Keratinocyte (primary cell): ENCODE data around the gene HDAC8. TPM values are rescaled to one million over a fixed set of nuclear protein-coding genes. Genes with fewer than 3 reads are reported as not detected.

ENCODE experiments used
- DNase-seq: peaks from one replicate; pipeline ENCODE4 v3.0.0-alpha.2; 2011; ENCODE audit warnings: low read depth, missing footprints, low spot score
- FAIRE-seq: peaks from 2 replicates; lab custom pipeline; 2011; peaks lifted over from hg19 to GRCh38; lab: Jason Lieb, UNC
- H2AFZ ChIP-seq: 2 replicates; pipeline ENCODE4 v1.6.0; 2012; ENCODE audit warnings: low read length, control low read depth, inconsistent platforms; ENCODE audit not compliant: control insufficient read depth
- H3K27ac ChIP-seq: 2 replicates; pipeline ENCODE4 v1.5.1; 2011; ENCODE audit warnings: low read length; ENCODE audit not compliant: control insufficient read depth, insufficient read depth
- H3K27me3 ChIP-seq: 3 replicates; pipeline ENCODE4 v1.6.0; 2011; ENCODE audit warnings: low read length; ENCODE audit not compliant: control insufficient read depth, insufficient read depth; ENCODE audit errors: extremely low read depth
- H3K36me3 ChIP-seq, 2 experiments: 2 replicates in 1 of 2; 3 replicates in 1 of 2; pipeline ENCODE4 v1.5.1; 2011; ENCODE audit warnings: low read length in 2 of 2, mild to moderate bottlenecking in 1 of 2; ENCODE audit not compliant: control insufficient read depth in 2 of 2, insufficient read depth in 2 of 2; ENCODE audit errors: extremely low read depth in 1 of 2
- H3K4me1 ChIP-seq: 3 replicates; pipeline ENCODE4 v1.5.1; 2011; ENCODE audit warnings: low read length; ENCODE audit not compliant: control insufficient read depth, insufficient read depth; ENCODE audit errors: extremely low read depth
- H3K4me2 ChIP-seq: 3 replicates; pipeline ENCODE4 v1.6.0; 2011; ENCODE audit warnings: low read depth, low read length; ENCODE audit not compliant: control insufficient read depth, insufficient read depth; ENCODE audit errors: extremely low read depth
- H3K4me3 ChIP-seq, 3 experiments: fragments of 200-600 bp in 1 of 3; sonication (generic) in 1 of 3; 2 replicates in 2 of 3; 3 replicates in 1 of 3; pipeline ENCODE4 v1.5.1; 2011 to 2016; ENCODE audit warnings: low read length in 3 of 3, mild to moderate bottlenecking in 3 of 3, control low read depth in 2 of 3, inconsistent platforms in 1 of 3, low read depth in 1 of 3, mixed read lengths in 1 of 3, mixed run types in 1 of 3, moderate library complexity in 1 of 3; ENCODE audit not compliant: control insufficient read depth in 2 of 3, insufficient read depth in 2 of 3; ENCODE audit errors: extremely low read depth in 1 of 3
- H3K79me2 ChIP-seq: 2 replicates; pipeline ENCODE4 v1.6.0; 2012; ENCODE audit warnings: low read length; ENCODE audit not compliant: control insufficient read depth, insufficient read depth
- H3K9ac ChIP-seq: 3 replicates; pipeline ENCODE4 v1.6.0; 2011; ENCODE audit warnings: low read length; ENCODE audit not compliant: control insufficient read depth, insufficient read depth; ENCODE audit errors: extremely low read depth
- H3K9me1 ChIP-seq: 3 replicates; pipeline ENCODE4 v1.6.0; 2011; ENCODE audit warnings: low read length; ENCODE audit not compliant: control insufficient read depth, insufficient read depth; ENCODE audit errors: extremely low read depth
- H3K9me3 ChIP-seq: 2 replicates; pipeline ENCODE4 v1.5.1; 2012; ENCODE audit warnings: low read depth, low read length; ENCODE audit not compliant: control insufficient read depth
- H4K20me1 ChIP-seq: 3 replicates; pipeline ENCODE4 v1.6.0; 2011; ENCODE audit warnings: low read length; ENCODE audit not compliant: control insufficient read depth, insufficient read depth; ENCODE audit errors: extremely low read depth
- EZH2 ChIP-seq: IDR thresholded peaks from one replicate; pipeline ENCODE4 v1.6.1; 2012; ENCODE audit warnings: inconsistent platforms, mild to moderate bottlenecking, low read length, moderate library complexity
- dilution Hi-C: fragments of 300-500 bp; cut with MboI; formaldehyde crosslinking; loops from one replicate; pipeline ENCODE4 v1.7.0; 2020; ENCODE audit warnings: low sequenced_read_pairs; ENCODE audit not compliant: extremely low pct_ligation_motif_present
- polyA plus RNA-seq, 5 experiments: library from polyadenylated mRNA; depleted of rRNA in 3 of 5; stranded (reverse) in 3 of 5; stranded (forward) in 1 of 5; unstranded in 1 of 5; fragments of >200 nt; gene quantifications; 1 replicate in 1 of 5; 2 replicates in 3 of 5; 3 replicates in 1 of 5; pipeline versions ENCODE4 v1.2.1 to v1.2.3, GENCODE V29; 2011 to 2012; ENCODE audit warnings: missing spikeins in 2 of 5, low read depth in 1 of 5, low replicate concordance in 1 of 5
- TF ChIP-seq, protein P1 (sequence below), 3 experiments: IDR thresholded peaks in 1 of 3; conservative IDR thresholded peaks in 1 of 3; optimal IDR thresholded peaks in 1 of 3; 2 replicates in 2 of 3; 3 replicates in 1 of 3; pipeline versions ENCODE3 to v1.5.1; 2011; ENCODE audit warnings: low read length in 3 of 3, mild to moderate bottlenecking in 3 of 3, moderate library complexity in 2 of 3, control low read depth in 1 of 3, inconsistent platforms in 1 of 3; ENCODE audit not compliant: insufficient read depth in 2 of 3; ENCODE audit errors: extremely low read depth in 1 of 3

Gene HDAC8
- polyA plus RNA-seq, 1 donor (not counting 4 experiments of a cell fraction or from before 2014, with no cell fraction given): 27.3 TPM

DNA sequence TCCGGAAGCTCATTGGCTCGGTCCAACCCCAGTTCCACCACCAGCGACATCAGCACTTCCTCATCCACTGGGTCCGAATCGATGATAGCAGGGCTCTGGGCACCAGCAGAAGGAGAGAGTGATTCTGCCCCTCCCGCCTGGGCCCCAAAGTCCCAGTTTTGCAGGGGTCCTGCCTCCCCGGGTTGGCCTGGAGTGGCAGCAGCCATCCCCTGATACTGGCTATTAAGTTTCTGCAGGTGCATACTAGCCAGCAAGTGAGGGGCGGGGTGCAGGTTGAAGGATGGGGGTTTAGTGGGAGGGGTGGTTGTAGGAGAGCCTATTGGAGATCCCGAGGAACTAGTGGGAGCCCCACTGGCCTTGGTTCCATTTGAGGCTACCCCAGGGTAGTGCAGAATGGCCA is 270.9 kb downstream of the HDAC8 start:
- H3K9me3 ChIP-seq: no peaks in the 10 kb centered on the region
- H3K9me1 ChIP-seq: no peaks in the 10 kb centered on the region
- H3K27me3 ChIP-seq: peaks cover 87% of the 10 kb centered on the region
- FAIRE-seq: no peak
- no peak overlapping the region for H3K9ac ChIP-seq
- H3K27ac ChIP-seq: no peak overlapping the region
- no peak overlapping the region for H3K4me2 ChIP-seq
- no peak for DNase-seq
- TF ChIP-seq, protein P1, sequence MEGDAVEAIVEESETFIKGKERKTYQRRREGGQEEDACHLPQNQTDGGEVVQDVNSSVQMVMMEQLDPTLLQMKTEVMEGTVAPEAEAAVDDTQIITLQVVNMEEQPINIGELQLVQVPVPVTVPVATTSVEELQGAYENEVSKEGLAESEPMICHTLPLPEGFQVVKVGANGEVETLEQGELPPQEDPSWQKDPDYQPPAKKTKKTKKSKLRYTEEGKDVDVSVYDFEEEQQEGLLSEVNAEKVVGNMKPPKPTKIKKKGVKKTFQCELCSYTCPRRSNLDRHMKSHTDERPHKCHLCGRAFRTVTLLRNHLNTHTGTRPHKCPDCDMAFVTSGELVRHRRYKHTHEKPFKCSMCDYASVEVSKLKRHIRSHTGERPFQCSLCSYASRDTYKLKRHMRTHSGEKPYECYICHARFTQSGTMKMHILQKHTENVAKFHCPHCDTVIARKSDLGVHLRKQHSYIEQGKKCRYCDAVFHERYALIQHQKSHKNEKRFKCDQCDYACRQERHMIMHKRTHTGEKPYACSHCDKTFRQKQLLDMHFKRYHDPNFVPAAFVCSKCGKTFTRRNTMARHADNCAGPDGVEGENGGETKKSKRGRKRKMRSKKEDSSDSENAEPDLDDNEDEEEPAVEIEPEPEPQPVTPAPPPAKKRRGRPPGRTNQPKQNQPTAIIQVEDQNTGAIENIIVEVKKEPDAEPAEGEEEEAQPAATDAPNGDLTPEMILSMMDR (optimal IDR thresholded peaks at IDR 0.05 in 1 of 3, IDR thresholded peaks at IDR 0.05 in 1 of 3, conservative IDR thresholded peaks at IDR 0.05 in 1 of 3; ENCODE audit: extremely low read depth in 1 of 3, insufficient read depth in 2 of 3, low read length in 3 of 3): no peak
- no peak for TF ChIP-seq EZH2
- H3K79me2 ChIP-seq: no peaks in the 10 kb centered on the region
- H4K20me1 ChIP-seq: peaks cover 2% of the 10 kb centered on the region
- no peak overlapping the region for H3K4me3 ChIP-seq
- H3K4me1 ChIP-seq: peaks cover 4% of the 10 kb centered on the region
- no peaks in the 10 kb centered on the region for H3K36me3 ChIP-seq
- dilution Hi-C loops: no loop called here
- no peak overlapping the region for H2AFZ ChIP-seq

DNA sequence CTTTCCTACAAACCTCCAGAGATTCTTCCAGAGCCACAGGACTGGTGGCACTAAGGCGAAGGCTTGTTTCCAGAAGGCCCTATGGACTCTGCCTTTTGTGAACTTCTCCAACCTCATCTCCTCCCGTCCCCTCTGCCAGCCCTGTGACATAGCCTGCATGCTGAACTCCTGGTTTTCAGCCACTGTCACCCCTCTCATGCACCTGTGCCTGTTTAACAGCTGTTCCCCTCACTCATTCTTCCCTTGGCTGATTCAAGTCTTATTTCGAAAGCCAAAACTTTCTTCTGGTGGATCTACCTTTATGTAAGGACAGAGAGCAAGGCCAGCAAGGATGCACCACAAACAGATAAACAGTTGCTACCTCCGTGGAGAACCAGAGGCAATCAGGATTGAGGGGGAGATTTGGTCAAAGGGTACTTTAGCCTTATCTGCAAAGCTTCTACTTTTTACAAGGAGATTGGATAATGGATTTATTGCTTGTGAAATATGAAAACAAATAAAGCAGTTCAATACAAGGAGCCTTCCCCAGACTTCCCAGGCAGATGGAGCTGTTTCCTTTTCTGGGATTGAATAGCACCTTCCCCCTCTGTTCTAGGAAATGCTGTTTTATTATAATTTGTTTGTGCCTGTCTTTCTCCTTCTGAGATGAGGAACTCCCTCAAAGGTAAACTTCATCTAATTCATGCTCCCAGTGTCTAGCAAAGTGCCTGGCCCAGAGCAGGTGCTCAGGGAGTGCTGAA is 272.6 kb downstream of the HDAC8 start:
- Histone ChIP-seq H3K9ac (no peak overlapping the region), H3K4me2 (no peak overlapping the region), H3K4me3 (no peak overlapping the region), H3K9me1 (no peaks in the 10 kb centered on the region), H4K20me1 (peaks cover 2% of the 10 kb centered on the region), H3K27me3 (peaks cover 86% of the 10 kb centered on the region), H2AFZ (no peak overlapping the region), H3K4me1 (no peaks in the 10 kb centered on the region), H3K27ac (no peak overlapping the region), H3K9me3 (no peaks in the 10 kb centered on the region), H3K79me2 (no peaks in the 10 kb centered on the region), H3K36me3 (no peaks in the 10 kb centered on the region)
- TF ChIP-seq, protein P1 (optimal IDR thresholded peaks at IDR 0.05 in 1 of 3, IDR thresholded peaks at IDR 0.05 in 1 of 3, conservative IDR thresholded peaks at IDR 0.05 in 1 of 3; ENCODE audit: extremely low read depth in 1 of 3, insufficient read depth in 2 of 3, low read length in 3 of 3): no peak
- TF ChIP-seq EZH2: no peak
- FAIRE-seq (no peak), DNase-seq (no peak)
- dilution Hi-C loops: no loop called here
